Natural killer cell (primary cell): Measurements from ENCODE around the gene CLEC19A. TPM values are rescaled to one million over a fixed set of nuclear protein-coding genes. Genes with fewer than 3 reads are reported as not detected.

ENCODE experiments used
- ATAC-seq, 3 donors: fragments of 150-1000 bp in 2 of 3; fragments of 200-7000 bp in 1 of 3; cut with Tn5 transposase; 1 replicate in 1 of 3; 2 replicates in 2 of 3; pipeline ENCODE4 v1.10.0; 2021; ENCODE audit warnings: mild to moderate bottlenecking in 2 of 3, moderate library complexity in 2 of 3
- DNase-seq, 2 donors: peaks; one replicate each; pipeline versions ENCODE4 v3.0.0 to v3.0.0-alpha.2; 2013 to 2021; ENCODE audit warnings: mixed read lengths in 1 of 2
- H3K27ac ChIP-seq: one replicate; pipeline ENCODE4 v1.5.1; 2013; ENCODE audit warnings: mild to moderate bottlenecking, low read length
- H3K27me3 ChIP-seq: one replicate; pipeline ENCODE4 v1.6.1; 2013; ENCODE audit warnings: low read length; ENCODE audit not compliant: control insufficient read depth, insufficient read depth
- H3K36me3 ChIP-seq: one replicate; pipeline ENCODE4 v1.6.1; 2013; ENCODE audit warnings: low read length; ENCODE audit not compliant: control insufficient read depth, insufficient read depth
- H3K4me1 ChIP-seq: one replicate; pipeline ENCODE4 v1.6.1; 2013; ENCODE audit warnings: low read length; ENCODE audit not compliant: control insufficient read depth, insufficient read depth
- H3K4me3 ChIP-seq: one replicate; pipeline ENCODE4 v1.5.1; 2013; ENCODE audit warnings: low read length
- H3K9me3 ChIP-seq: one replicate; pipeline ENCODE4 v1.6.1; 2013; ENCODE audit warnings: low read length; ENCODE audit not compliant: control insufficient read depth, insufficient read depth
- H3K27ac Mint-ChIP-seq, 2 donors: one replicate each; pipeline ENCODE4 v1.8.0; 2022; ENCODE audit warnings: mild to moderate bottlenecking in 2 of 2, mixed read lengths in 2 of 2, moderate library complexity in 1 of 2
- H3K27me3 Mint-ChIP-seq, 2 donors: one replicate each; pipeline ENCODE4 v1.8.0; 2022; ENCODE audit warnings: low read depth in 2 of 2, mixed read lengths in 2 of 2
- H3K36me3 Mint-ChIP-seq: one replicate; pipeline ENCODE4 v1.8.0; 2022; ENCODE audit warnings: mixed read lengths
- H3K4me1 Mint-ChIP-seq, 2 donors: one replicate each; pipeline ENCODE4 v1.8.0; 2022; ENCODE audit warnings: mixed read lengths in 2 of 2
- H3K4me3 Mint-ChIP-seq: one replicate; pipeline ENCODE4 v1.8.0; 2022; ENCODE audit warnings: mild to moderate bottlenecking, moderate library complexity, mixed read lengths
- H3K9me3 Mint-ChIP-seq, 2 donors: one replicate each; pipeline ENCODE4 v1.8.0; 2022; ENCODE audit warnings: mixed read lengths in 2 of 2
- WGBS: methylation state at CpG from one replicate; pipeline ENCODE4 v1.1.7; 2013; ENCODE audit warnings: missing lambda C conversion rate; ENCODE audit not compliant: insufficient coverage; 5-methylcytosine and 5-hydroxymethylcytosine counted together
- intact Hi-C: fragments of 100-400 bp; cut with micrococcal nuclease; formaldehyde crosslinking; loops from one replicate; pipeline ENCODE4 v1.14.2; 2022
- total RNA-seq, 4 donors: library from RNA; stranded (reverse); fragments of 120-200 nt in 1 of 4; gene quantifications; one replicate each; pipeline versions ENCODE4 v1.2.3 to v1.2.4, GENCODE V29; 2013 to 2022
- TF ChIP-seq, protein P1 (sequence below): fragments of 200-600 bp; IDR thresholded peaks from one replicate; pipeline ENCODE4 v1.8.0; 2022; ENCODE audit warnings: antibody characterized with exemption

Gene CLEC19A
- total RNA-seq, result not detected
- not detected for total RNA-seq (2013)

DNA sequence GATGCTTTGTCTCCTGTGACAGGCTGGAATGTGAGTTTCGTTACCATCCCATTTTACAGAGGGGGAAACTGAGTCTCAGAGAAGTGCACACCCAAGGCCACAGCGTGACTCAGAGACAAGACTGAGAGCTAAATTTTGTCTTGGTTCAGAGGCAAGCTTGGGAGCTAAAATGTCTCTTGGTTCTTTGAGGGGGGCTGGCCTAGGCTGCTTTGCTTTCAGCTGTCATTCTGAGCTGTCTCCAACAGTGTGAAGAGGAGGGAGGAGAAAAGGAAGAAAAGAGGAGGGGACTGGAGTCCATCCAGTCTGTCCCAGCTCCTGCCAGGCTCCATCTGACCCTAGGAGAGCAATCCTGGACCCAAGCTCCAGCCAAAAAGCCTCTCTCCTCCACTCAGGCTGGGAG is at the start of gene CLEC19A:
Gene CLEC19A, plus strand, starts transcription at position 301 of the 400 bp plus-strand sequence. CDS start 121 bp downstream, outside the sequence.
- Histone ChIP-seq H3K4me3 (no peak within 1 kb of the TSS), H3K27ac (no peak within 1 kb of the TSS), H3K4me1 (no peaks in the 10 kb centered on the region), H3K36me3 (no peaks in the 10 kb centered on the region), H3K9me3 (no peaks in the 10 kb centered on the region), H3K27me3 (no peaks in the 10 kb centered on the region)
- intact Hi-C loops, result no loop called here
- H3K36me3 Mint-ChIP-seq, result no peaks in the 10 kb centered on the region
- H3K9me3 Mint-ChIP-seq, result no peaks in the 10 kb centered on the region
- H3K27me3 Mint-ChIP-seq, result peaks cover 0 to 4% of the 10 kb centered on the region in 2 donors
- no peak for DNase-seq
- H3K4me3 Mint-ChIP-seq, result no peak within 1 kb of the TSS
- no peak within 1 kb of the TSS for H3K27ac Mint-ChIP-seq
- ATAC-seq, result no peak
- no peaks in the 10 kb centered on the region for H3K4me1 Mint-ChIP-seq
- WGBS, result 68% methylated on average over 2 of the region's 2 CpGs
- TF ChIP-seq, protein P1, sequence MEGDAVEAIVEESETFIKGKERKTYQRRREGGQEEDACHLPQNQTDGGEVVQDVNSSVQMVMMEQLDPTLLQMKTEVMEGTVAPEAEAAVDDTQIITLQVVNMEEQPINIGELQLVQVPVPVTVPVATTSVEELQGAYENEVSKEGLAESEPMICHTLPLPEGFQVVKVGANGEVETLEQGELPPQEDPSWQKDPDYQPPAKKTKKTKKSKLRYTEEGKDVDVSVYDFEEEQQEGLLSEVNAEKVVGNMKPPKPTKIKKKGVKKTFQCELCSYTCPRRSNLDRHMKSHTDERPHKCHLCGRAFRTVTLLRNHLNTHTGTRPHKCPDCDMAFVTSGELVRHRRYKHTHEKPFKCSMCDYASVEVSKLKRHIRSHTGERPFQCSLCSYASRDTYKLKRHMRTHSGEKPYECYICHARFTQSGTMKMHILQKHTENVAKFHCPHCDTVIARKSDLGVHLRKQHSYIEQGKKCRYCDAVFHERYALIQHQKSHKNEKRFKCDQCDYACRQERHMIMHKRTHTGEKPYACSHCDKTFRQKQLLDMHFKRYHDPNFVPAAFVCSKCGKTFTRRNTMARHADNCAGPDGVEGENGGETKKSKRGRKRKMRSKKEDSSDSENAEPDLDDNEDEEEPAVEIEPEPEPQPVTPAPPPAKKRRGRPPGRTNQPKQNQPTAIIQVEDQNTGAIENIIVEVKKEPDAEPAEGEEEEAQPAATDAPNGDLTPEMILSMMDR, result no peak

- ATAC-seq (no peak), DNase-seq (no peak)
- TF ChIP-seq, protein P1, result no peak
- H3K27me3 ChIP-seq, result no peaks in the 10 kb centered on the region
- H3K27me3 Mint-ChIP-seq, result peaks cover 0 to 3% of the 10 kb centered on the region in 2 donors
- H3K27ac Mint-ChIP-seq, result no peak overlapping the region
- H3K4me3 Mint-ChIP-seq, result no peak overlapping the region
- no peak overlapping the region for H3K27ac ChIP-seq
- peaks cover 4 to 5% of the 10 kb centered on the region in 2 donors for H3K9me3 Mint-ChIP-seq
- 99% methylated on average over 4 of the region's 4 CpGs for WGBS
- H3K36me3 ChIP-seq, result no peaks in the 10 kb centered on the region
- no peaks in the 10 kb centered on the region for H3K36me3 Mint-ChIP-seq
- intact Hi-C loops, result no loop called here
- H3K9me3 ChIP-seq, result peaks cover 11% of the 10 kb centered on the region
- no peaks in the 10 kb centered on the region for H3K4me1 Mint-ChIP-seq
- H3K4me3 ChIP-seq, result no peak overlapping the region
- no peaks in the 10 kb centered on the region for H3K4me1 ChIP-seq
These were observed 49.6 kb upstream of the CLEC19A start for GRCh38 chr16:19235886-19236285.

DNA sequence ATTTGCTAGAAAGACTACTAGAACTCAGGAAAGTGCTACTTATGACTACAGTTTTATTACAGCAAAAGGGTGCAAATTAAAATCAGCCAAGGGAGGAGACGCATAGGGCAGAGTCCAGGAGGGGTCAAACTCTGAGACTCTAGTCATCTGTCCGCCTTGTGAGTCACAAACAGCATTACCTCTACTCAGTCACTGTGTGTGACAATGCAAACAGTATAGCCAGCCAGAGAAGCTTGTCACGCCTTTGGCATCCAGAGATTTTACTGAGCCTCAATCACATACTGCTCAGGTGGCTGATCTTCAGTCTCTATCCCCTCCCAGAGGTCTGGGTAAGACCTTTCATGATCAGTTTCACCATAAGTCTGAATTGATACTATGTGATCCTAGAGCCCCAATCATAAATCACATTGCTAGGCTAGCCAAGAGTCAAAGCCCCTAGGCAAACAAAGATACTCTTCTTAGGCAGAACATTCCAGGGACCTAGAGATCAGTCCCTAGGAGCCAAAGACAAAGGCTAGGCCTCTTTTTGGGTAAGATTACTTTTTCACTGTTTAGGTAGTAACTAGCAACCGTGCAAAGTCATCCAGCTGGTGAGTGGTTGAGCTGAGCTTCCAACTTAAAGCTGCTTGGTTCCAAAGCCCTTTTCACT is 48.8 kb upstream of the CLEC19A start:
- TF ChIP-seq, protein P1, result no peak
- no peak overlapping the region for H3K27ac ChIP-seq
- H3K4me3 Mint-ChIP-seq, result no peak overlapping the region
- no peaks in the 10 kb centered on the region for H3K36me3 Mint-ChIP-seq
- peaks cover 11% of the 10 kb centered on the region for H3K9me3 ChIP-seq
- no peaks in the 10 kb centered on the region for H3K36me3 ChIP-seq
- H3K27ac Mint-ChIP-seq, result no peak overlapping the region
- intact Hi-C loops, result no loop called here
- H3K27me3 Mint-ChIP-seq, result peaks cover 0 to 1% of the 10 kb centered on the region in 2 donors
- no peak overlapping the region for H3K4me3 ChIP-seq
- WGBS, result 73% methylated on average over 4 of the region's 4 CpGs
- H3K4me1 Mint-ChIP-seq, result no peaks in the 10 kb centered on the region
- peaks cover 4 to 5% of the 10 kb centered on the region in 2 donors for H3K9me3 Mint-ChIP-seq
- ATAC-seq (no peak), DNase-seq (no peak)
- H3K27me3 ChIP-seq, result no peaks in the 10 kb centered on the region
- H3K4me1 ChIP-seq, result no peaks in the 10 kb centered on the region

DNA sequence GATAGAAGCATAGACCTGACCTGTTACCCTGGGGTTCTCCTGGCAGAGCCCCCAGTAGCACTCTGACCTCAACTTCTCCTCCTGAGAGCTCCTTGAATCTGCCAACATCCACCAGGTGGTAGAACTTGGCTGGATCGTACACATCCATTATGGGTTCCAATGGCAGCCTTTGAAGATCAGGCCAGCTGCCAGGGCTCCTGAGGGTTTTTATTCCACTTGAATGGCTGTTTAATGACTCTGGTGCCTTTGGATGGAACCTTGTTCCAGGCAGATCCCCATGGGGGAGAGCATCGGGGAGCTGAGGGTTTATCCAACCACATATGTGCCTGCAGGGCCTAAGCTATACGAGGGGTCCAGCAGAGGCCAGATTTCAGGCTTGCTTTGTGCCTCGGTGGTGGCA is 47.1 kb upstream of the CLEC19A start:
- TF ChIP-seq, protein P1, result no peak
- no peak for ATAC-seq
- Mint-ChIP-seq H3K36me3 (no peaks in the 10 kb centered on the region), H3K27ac (no peak overlapping the region), H3K4me1 (no peaks in the 10 kb centered on the region), H3K9me3 (peaks cover 4 to 6% of the 10 kb centered on the region in 2 donors), H3K4me3 (no peak overlapping the region), H3K27me3 (no peaks in the 10 kb centered on the region)
- Histone ChIP-seq H3K27ac (no peak overlapping the region), H3K27me3 (no peaks in the 10 kb centered on the region), H3K4me1 (no peaks in the 10 kb centered on the region), H3K4me3 (no peak overlapping the region), H3K36me3 (no peaks in the 10 kb centered on the region), H3K9me3 (peaks cover 11% of the 10 kb centered on the region)
- intact Hi-C loops, result no loop called here
- 86% methylated on average over 4 of the region's 4 CpGs for WGBS
- no peak for DNase-seq
